HepG2 (cell line): ENCODE measurements around the gene CNOT1. TPM values are rescaled to one million over a fixed set of nuclear protein-coding genes. Genes with fewer than 3 reads are reported as not detected.
A peak's percentile ranks its signal among the peaks of the same experiment; 100 is the strongest.

ENCODE experiments used
- BCL6 ChIP-seq: IDR thresholded peaks from 2 replicates; pipeline ENCODE4 v1.6.1; 2016; ENCODE audit warnings: missing genetic modification reagents, missing compliant biosample characterization
- CHCHD3 ChIP-seq: sonication (generic); formaldehyde crosslinking; IDR thresholded peaks from 2 replicates; pipeline ENCODE4 v1.8.0; 2022; ENCODE audit warnings: mild to moderate bottlenecking, missing genetic modification reagents, moderate library complexity
- FOSL1 ChIP-seq: sonication (generic); formaldehyde crosslinking; IDR thresholded peaks from 2 replicates; pipeline ENCODE4 v1.9.0; 2021; ENCODE audit warnings: missing genetic modification reagents, borderline replicate concordance
- GABPB1 ChIP-seq: IDR thresholded peaks from 2 replicates; pipeline ENCODE4 v1.6.1; 2016; ENCODE audit warnings: mild to moderate bottlenecking, missing genetic modification reagents, moderate library complexity, missing compliant biosample characterization
- GZF1 ChIP-seq: sonication (generic); formaldehyde crosslinking; IDR thresholded peaks from 2 replicates; pipeline ENCODE4 v1.5.1; 2020; ENCODE audit warnings: mild to moderate bottlenecking, missing genetic modification reagents
- HNRNPLL ChIP-seq: fragments of 200-400 bp; formaldehyde crosslinking; IDR thresholded peaks from 2 replicates; pipeline ENCODE4 v1.6.1; 2017; ENCODE audit warnings: mild to moderate bottlenecking, low read depth, low read length; ENCODE audit not compliant: poor library complexity, severe bottlenecking
- HNRNPUL1 ChIP-seq: fragments of 200-400 bp; formaldehyde crosslinking; IDR thresholded peaks from 2 replicates; pipeline ENCODE4 v1.6.1; 2017; ENCODE audit warnings: low read depth, mild to moderate bottlenecking, low read length, moderate library complexity
- HOXA3 ChIP-seq: sonication (generic); formaldehyde crosslinking; IDR thresholded peaks from 2 replicates; pipeline ENCODE4 v1.5.0; 2020; ENCODE audit warnings: missing genetic modification reagents
- MEF2D ChIP-seq: sonication (generic); formaldehyde crosslinking; IDR thresholded peaks from 2 replicates; pipeline ENCODE4 v1.5.1; 2020; ENCODE audit warnings: mild to moderate bottlenecking, missing genetic modification reagents
- NCOA2 ChIP-seq: sonication (generic); formaldehyde crosslinking; IDR thresholded peaks from 2 replicates; pipeline ENCODE4 v1.8.0; 2022; ENCODE audit warnings: inconsistent platforms
- PITX1 ChIP-seq: sonication (generic); formaldehyde crosslinking; IDR thresholded peaks from 2 replicates; pipeline ENCODE4 v1.5.1; 2020; ENCODE audit warnings: mild to moderate bottlenecking, missing genetic modification reagents
- TSC22D2 ChIP-seq: sonication (generic); formaldehyde crosslinking; IDR thresholded peaks from 2 replicates; pipeline ENCODE4 v1.5.1; 2020; ENCODE audit warnings: missing genetic modification reagents, mild to moderate bottlenecking, borderline replicate concordance
- ZNF747 ChIP-seq: sonication (generic); formaldehyde crosslinking; IDR thresholded peaks from 2 replicates; pipeline ENCODE4 v1.8.1; 2023; ENCODE audit warnings: missing genetic modification reagents, mild to moderate bottlenecking, borderline replicate concordance
- ZNF749 ChIP-seq: sonication (generic); formaldehyde crosslinking; IDR thresholded peaks from 2 replicates; pipeline ENCODE4 v1.8.0; 2022; ENCODE audit warnings: mild to moderate bottlenecking, missing genetic modification reagents, moderate library complexity, borderline replicate concordance
- ZNF790 ChIP-seq: sonication (generic); formaldehyde crosslinking; IDR thresholded peaks from 2 replicates; pipeline ENCODE4 v1.8.0; 2022; ENCODE audit warnings: missing genetic modification reagents, mild to moderate bottlenecking, borderline replicate concordance
- ZNF850 ChIP-seq: sonication (generic); formaldehyde crosslinking; conservative IDR thresholded peaks from 2 replicates; pipeline ENCODE4 v1.9.0; 2021; ENCODE audit warnings: mild to moderate bottlenecking, missing genetic modification reagents
- polyA plus RNA-seq, 8 experiments: library from polyadenylated mRNA; depleted of rRNA in 3 of 8; stranded (reverse) in 7 of 8; unstranded in 1 of 8; fragments of >200 nt; fragmentation: Illumina TruSeq in 4 of 8; extraction: Trizol in 4 of 8; gene quantifications; 2 replicates each; pipeline versions ENCODE4 v1.2.1 to v1.2.3, GENCODE V29; 2011 to 2016; ENCODE audit warnings: low read depth in 4 of 8, missing spikeins in 1 of 8, mixed read lengths in 1 of 8; ENCODE audit not compliant: insufficient read depth in 1 of 8
- total RNA-seq, 5 experiments: library from RNA; depleted of rRNA; stranded (reverse); fragments of >200 nt; fragmentation: Illumina TruSeq; extraction: Trizol; gene quantifications; 2 replicates each; pipeline ENCODE4 v1.2.3, GENCODE V29; 2016; ENCODE audit warnings: low read depth in 1 of 5
- TF ChIP-seq, protein P1 (sequence below): sonication (generic); formaldehyde crosslinking; IDR thresholded peaks from 2 replicates; pipeline ENCODE4 v1.9.0; 2021; ENCODE audit warnings: missing genetic modification reagents, borderline replicate concordance
- TF ChIP-seq, protein P2 (sequence below): sonication (generic); formaldehyde crosslinking; IDR thresholded peaks from 2 replicates; pipeline ENCODE4 v1.4.0; 2020; ENCODE audit warnings: missing genetic modification reagents, low read depth, mild to moderate bottlenecking, borderline replicate concordance
- TF ChIP-seq, protein P3 (sequence below): sonication (generic); formaldehyde crosslinking; IDR thresholded peaks from 2 replicates; pipeline ENCODE4 v1.4.0; 2020; ENCODE audit warnings: missing genetic modification reagents

CNOT1 gene
- total and polyA plus RNA-seq, 2 of the 13 experiments (the other 11 are each of a cell fraction or from before 2014, with no cell fraction given) = 188 to 232 TPM

DNA sequence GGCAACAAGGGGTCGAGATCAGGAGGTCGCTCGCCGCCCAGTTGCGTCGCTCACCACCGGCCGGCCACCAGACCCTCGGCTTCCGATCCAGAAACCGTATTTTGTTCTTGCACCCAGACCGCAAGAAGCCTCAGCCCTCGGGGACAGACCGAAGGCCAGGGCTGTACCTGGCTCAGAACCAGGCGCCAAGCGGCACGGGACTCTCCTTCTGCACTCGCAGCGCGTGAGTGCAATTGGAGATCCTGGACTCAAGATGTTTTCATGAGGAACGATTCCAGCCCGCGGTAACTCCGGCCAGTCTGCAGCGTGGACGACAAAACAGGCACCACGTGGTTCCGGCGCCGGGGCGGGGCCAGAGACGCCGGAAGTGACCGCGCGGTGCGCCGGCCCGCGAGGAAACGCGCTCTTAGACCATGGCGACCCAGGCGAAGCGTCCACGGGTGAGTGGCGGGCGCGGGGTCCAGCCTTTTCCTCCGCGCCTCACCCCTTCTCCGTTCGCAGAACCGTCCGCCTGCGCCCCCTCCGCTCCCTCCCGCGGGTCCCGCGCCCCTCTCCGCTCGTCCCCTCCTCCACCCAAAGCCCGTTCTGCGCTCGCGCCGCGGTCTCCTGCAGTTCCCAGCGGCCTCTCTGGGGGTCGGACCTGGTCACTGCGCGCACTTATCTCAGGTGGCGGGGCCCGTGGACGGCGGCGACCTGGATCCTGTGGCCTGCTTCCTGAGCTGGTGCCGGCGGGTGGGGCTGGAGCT is 114.3 kb downstream of the CNOT1 start, which contains the start of gene SETD6 (continued):
- TF ChIP-seq, protein P1, sequence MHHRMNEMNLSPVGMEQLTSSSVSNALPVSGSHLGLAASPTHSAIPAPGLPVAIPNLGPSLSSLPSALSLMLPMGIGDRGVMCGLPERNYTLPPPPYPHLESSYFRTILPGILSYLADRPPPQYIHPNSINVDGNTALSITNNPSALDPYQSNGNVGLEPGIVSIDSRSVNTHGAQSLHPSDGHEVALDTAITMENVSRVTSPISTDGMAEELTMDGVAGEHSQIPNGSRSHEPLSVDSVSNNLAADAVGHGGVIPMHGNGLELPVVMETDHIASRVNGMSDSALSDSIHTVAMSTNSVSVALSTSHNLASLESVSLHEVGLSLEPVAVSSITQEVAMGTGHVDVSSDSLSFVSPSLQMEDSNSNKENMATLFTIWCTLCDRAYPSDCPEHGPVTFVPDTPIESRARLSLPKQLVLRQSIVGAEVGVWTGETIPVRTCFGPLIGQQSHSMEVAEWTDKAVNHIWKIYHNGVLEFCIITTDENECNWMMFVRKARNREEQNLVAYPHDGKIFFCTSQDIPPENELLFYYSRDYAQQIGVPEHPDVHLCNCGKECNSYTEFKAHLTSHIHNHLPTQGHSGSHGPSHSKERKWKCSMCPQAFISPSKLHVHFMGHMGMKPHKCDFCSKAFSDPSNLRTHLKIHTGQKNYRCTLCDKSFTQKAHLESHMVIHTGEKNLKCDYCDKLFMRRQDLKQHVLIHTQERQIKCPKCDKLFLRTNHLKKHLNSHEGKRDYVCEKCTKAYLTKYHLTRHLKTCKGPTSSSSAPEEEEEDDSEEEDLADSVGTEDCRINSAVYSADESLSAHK (CRISPR knock-in tag) = no peak
- TF ChIP-seq GZF1 (CRISPR knock-in tag) = peak; percentile 88; the same call in 1 of the 2 replicates
- peak; percentile 78 for TF ChIP-seq HNRNPLL
- peak; percentile 72; the same call in 1 of the 2 replicates for TF ChIP-seq ZNF790 (CRISPR knock-in tag)
- TF ChIP-seq, protein P2, sequence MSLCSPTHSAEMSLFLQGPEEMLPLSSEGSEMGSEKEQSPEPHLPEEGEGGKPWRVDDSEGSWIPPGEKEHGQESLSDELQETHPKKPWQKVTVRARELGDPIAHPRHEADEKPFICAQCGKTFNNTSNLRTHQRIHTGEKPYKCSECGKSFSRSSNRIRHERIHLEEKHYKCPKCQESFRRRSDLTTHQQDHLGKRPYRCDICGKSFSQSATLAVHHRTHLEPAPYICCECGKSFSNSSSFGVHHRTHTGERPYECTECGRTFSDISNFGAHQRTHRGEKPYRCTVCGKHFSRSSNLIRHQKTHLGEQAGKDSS = peak; percentile 42; the same call in 1 of the 2 replicates
- no peak; the same call in 1 of the 2 replicates for TF ChIP-seq CHCHD3 (CRISPR knock-in tag)
- peak; percentile 28; the same call in 1 of the 2 replicates for TF ChIP-seq TSC22D2 (CRISPR knock-in tag)
- TF ChIP-seq GABPB1 (CRISPR knock-in tag) = peak; percentile 99
- peak; percentile 96 for TF ChIP-seq HOXA3
- TF ChIP-seq ZNF747 (CRISPR knock-in tag) = peak; percentile 93; the same call in 1 of the 2 replicates
- TF ChIP-seq FOSL1 (CRISPR knock-in tag) = peak; percentile 4; the same call in 1 of the 2 replicates
- peak; percentile 75 for TF ChIP-seq PITX1 (CRISPR knock-in tag)
- TF ChIP-seq MEF2D = peak; percentile 93
- TF ChIP-seq, protein P3, sequence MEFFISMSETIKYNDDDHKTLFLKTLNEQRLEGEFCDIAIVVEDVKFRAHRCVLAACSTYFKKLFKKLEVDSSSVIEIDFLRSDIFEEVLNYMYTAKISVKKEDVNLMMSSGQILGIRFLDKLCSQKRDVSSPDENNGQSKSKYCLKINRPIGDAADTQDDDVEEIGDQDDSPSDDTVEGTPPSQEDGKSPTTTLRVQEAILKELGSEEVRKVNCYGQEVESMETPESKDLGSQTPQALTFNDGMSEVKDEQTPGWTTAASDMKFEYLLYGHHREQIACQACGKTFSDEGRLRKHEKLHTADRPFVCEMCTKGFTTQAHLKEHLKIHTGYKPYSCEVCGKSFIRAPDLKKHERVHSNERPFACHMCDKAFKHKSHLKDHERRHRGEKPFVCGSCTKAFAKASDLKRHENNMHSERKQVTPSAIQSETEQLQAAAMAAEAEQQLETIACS = peak; percentile 72
- TF ChIP-seq BCL6 (CRISPR knock-in tag) = peak; percentile 29; the same call in 1 of the 2 replicates
- TF ChIP-seq ZNF850 (CRISPR knock-in tag) = no peak
- TF ChIP-seq NCOA2 = peak; percentile 50; the same call in 1 of the 2 replicates
- TF ChIP-seq HNRNPUL1 = no peak
- peak; percentile 97 for TF ChIP-seq ZNF749 (CRISPR knock-in tag)
